ENCODE measurements around the gene NIN.

Gene NIN

GRCh38 chr14:50830932-50831725, at the start of gene NIN:
Gene NIN, minus strand, starts transcription at chr14:50831162. Its CDS starts 9,106 bp downstream, at chr14:50822056.
- peak; percentile 76 for DNase-seq

DNA sequence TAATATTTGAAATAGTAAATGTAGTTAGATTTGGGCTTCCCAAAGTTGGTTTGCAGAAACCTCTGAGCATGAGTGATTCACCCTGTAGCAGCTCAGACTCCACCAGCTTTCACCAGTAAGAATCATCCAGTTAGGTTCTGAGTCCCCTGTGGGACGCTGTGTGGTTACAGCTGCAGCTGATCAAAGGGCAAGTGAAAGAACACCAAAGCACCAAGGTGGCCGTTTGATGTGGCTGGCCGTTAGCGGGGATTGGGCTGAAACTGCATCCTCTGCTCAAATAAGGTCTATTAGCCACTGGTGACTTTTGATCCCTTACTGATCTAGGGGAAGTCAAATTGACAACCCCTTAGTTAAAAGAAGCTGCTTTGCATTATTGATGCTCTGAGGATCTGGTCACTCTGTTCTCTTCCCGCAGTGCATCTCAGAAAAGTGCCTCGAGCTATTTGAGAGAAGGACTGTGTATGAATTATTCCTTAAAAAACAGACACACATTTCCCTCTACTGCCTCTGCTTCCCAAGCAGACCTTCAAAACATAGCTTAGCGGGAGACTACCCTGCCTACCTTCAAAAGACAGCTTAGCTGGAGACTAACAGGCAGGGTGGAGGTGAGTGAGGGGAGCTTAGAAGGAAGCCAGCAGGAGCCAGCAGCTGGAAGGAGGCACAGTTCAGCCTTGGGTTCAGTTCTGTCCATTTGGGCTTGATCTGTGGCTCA, 44.6 kb upstream of the NIN start:
- DNase-seq, result peak; percentile 75

DNA sequence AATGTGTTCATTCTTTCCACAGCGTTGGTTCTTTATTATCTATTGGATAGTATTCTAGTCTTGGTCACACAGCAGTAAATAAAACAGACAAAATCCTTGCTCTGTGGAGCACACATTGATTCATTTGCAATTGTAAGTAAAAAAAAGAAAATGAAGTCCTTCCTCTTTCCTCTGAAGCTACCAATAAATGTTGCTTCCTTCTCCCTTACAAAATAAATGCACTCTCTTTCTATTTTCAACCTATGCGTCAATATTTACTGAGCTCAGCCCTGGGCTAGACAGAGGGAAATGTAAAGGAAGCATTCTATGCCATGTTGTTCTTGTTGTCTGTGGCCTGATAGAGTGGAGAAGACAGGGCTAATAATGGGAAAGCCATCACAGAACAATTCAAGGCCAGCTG, 43.8 kb upstream of the NIN start:
- DNase-seq, result no peak

DNA sequence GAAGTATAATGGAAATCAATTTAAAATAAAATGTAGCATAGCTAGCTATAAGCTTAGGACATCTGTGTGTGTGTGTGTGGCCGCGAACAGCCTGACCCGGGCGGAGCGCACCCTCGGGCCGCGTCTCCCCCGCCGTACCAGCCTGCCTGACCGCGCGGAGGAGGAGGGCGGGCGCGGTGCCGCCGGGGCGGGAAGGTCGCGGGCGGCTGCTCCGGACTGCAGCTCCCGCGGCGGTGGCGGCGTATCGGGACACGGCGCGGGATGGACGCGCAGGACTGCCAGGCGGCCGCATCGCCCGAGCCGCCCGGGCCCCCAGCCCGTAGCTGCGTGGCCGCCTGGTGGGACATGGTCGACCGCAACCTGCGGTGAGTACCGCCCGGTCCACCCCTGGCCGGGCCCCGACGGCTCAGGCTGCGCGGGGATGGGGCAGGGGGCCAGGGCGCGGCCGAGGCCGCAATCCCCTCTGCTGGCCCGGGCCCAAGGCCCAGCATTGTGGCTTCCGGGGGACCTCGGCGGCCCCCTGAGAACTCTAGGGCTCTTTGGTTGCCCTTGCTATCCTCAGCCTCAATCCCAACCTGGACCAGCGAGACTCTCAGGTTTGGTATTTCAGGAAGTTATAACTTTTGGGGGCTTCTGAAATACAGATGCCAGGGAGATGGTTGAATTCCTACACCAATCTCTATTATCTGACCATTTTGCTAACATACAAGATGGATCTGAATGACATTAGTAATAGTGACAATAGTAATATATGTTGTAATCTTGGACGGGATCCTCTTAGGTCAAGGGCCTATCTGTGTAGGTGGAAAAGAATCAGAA, 41.2 kb upstream of the NIN start, which contains the start of gene ABHD12B:
ABHD12B (plus strand) TSS at position 140 of the 819 bp plus-strand sequence; CDS start at position 262, 122 bp downstream.
- no peak for DNase-seq

GRCh38 chr14:50871228-50871627, 40.3 kb upstream of the NIN start:
- DNase-seq, result no peak

- DNase-seq, result no peak
These were observed 34.6 kb upstream of the NIN start for GRCh38 chr14:50865391-50866076.

DNA sequence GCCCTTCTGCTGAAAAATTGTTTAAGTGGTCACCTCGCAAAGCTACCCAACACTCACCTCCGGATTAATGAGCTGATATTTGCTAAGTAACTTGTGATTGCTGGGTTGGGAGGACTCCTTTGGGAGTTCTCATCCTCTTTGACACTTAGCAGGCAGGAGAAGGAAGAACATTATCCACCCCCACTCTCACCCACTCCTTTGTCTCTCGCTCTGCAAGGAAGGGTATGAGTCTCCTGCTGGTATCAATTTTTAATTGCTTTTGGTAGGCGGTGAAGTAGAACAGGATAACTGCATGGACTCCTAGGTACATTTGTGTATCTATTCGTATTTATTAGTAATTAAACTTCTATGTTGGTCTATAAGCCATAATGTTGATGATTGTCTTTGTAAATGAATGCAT, 34.0 kb upstream of the NIN start:
- no peak for DNase-seq

- DNase-seq, result no peak
These were observed 33.3 kb upstream of the NIN start for GRCh38 chr14:50864237-50864636.

DNA sequence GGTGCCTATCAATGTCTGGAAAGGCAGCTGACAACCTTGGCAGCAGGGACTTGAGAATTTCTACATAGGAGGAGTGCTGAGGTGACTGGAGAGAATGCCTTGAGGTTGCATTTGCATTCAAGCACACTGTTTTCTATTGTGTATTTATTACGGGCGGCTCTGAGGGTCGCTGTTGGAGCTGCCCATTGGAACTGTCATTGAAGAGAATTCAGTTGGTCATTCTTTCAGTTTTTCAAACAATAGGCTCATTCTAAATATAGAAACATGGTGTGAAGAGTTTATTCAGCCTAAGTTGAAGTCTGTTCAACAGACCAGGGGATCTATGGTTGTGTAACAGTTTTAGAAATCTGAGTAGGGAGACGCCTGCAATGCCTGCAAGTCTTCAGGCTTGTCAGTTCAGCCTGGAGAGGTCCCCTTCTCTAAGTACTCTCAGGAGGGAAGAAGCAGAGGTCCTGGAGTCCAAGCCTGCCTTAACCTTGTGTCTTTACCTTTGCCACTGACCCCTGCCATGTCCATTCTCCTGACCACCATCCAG, 31.1 kb upstream of the NIN start:
- no peak for DNase-seq

DNA sequence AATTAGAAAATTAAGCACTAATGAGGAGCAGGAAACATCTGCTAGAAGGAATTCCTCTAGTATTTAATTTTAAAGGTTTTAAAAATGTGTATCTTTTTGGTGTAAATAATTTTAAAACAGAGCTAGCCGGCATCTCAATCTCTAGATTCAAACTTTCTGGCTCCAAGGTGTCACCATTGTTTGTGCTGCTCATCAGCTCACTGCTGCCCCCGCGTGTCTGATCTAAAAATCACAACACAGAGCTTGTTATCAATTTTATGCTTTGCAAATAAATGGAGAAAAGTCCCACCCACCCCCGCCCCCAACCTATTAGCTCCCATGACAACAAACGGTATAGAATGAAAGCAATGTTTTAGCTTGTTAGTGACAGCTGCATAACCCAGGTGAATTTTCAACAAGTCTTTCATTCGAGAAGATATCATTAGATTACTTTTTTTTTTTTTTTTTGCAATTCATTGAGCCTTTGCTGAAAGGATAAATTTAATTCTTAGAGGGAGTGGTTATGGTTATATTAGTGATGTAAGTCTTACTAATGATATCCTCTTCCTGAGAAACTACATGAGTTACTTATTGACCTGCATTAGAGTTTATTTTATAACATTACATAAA, 29.6 kb upstream of the NIN start:
- peak; percentile 96 for DNase-seq

DNA sequence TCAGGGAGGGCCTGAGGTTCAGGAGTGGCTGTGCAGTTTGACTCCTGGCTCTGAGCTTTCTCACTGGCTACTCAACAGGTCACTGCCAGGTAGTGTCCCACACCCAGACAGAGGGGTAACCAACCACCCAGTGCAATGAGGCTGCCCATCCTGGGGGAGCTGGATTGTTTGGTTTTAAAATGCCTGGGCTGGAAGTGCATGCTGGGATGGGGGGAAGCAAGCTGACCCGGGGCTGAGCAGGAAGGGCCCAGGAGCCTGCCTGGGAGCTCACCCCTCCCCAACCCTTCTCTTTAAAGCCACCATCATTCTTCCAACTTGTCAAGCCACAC, 28.3 kb upstream of the NIN start:
- DNase-seq, result no peak

GRCh38 chr14:50856660-50857059, 25.7 kb upstream of the NIN start:
- no peak for DNase-seq

DNA sequence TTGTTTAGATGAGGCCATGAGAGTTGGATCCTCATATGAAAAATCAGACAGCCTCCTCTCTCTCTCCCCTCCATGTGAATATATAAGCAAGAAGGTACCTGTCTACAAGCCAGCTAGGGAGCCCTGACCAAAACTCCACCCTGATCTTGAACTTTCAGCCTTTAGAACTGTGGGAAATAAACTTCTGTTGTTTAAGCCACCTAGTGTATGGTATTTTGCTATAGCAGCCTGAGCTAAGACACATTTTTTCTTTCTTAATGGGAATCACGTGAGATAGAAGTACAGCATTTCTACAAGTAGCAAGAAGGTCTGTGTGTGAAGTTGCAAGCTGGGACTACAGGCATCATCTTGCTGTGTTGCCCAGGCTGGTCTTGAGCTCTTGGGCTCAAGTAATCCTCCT, 24.6 kb upstream of the NIN start:
- DNase-seq, result no peak

DNA sequence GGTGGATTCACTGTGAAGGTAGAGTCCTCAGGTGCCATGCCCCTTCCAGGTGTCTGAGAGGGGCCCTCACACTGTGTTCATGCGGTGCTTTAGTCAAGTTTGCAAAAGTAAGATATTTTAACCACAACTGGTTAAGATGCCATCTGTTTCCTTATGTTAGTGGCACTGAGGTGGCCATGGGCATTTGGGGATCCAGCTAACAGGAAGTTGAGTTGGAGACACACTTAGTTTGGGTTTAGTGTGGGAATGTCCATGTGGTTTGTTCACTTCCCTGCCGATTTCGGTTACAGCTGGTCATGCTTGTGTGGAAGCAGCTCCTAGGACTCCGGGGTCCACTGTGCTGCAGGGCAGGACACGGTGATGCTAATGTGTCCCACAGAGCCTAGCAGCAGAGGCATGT, 23.6 kb upstream of the NIN start:
- no peak for DNase-seq

- DNase-seq, result no peak
These were observed 22.9 kb upstream of the NIN start for GRCh38 chr14:50853891-50854290.

DNA sequence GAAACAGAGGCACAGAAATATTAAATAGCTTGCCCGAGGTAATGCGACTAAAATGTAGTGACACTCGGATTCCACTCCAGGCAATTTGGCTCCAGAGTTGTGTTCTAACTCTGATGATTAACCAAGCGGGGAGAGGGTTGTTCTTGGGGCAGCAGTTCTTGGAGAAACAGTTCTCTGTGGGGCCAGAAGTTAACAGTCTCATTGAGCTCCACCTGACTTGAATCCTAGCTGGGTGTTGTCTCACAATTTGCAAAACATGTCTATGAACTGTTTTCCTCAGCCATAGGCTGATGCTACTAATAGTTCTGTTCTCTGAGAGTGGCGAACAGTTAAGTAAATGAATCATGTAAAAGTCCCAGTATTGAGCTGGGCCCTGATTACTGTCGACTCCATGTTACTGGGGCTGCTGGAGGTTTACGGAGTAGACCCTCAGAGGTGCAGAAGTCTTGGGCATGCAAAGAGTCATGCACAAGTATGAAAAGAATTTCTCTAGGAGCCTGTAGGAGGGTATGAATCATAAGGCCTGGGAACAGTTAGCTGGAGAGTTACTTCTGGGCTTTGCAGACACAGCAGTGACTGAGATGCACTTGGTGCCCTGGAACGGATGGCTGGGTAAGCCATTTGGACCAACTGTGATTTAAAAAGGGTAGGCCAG, 15.4 kb upstream of the NIN start:
- DNase-seq, result no peak

- DNase-seq, result no peak
These were observed 14.2 kb upstream of the NIN start for GRCh38 chr14:50845166-50845565.

DNA sequence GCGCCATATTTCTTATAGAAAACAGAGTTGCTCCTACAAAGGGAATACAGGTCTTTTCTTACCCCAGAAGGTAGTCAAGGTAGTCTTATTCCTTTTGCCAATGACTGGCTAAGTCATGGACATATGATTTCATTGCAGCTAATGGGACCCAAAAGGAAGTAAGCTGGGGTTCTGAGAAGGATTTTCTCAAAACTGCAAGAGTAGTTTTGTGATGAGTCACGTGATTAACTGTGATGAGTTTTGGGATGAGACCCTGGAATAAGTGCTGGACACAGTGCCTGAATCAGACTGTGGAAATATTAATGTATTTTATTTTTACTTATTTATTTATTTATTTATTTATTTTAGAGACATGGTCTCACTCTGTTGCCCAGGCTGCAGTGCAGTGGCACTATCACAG, 13.4 kb upstream of the NIN start:
- DNase-seq, result no peak

DNA sequence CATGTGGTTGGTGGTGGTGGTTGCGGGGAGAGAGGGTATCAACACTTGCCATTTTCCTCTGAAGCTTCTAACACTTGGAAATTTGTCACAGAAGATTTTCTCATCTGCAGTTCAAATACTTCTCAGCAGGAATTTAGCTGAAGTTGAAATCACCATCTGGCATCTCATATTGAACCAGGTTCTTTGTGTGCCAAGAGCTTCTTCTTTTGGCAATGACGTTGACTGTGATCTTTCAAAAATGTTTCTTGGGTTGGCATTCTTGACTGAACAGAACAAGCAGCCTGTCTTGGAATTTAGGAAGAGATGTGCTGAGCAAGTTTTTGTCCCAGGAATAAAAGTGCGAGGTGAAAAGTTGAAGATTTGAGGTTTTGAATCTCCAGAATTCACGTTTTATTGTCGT, 8.7 kb upstream of the NIN start:
- no peak for DNase-seq

DNA sequence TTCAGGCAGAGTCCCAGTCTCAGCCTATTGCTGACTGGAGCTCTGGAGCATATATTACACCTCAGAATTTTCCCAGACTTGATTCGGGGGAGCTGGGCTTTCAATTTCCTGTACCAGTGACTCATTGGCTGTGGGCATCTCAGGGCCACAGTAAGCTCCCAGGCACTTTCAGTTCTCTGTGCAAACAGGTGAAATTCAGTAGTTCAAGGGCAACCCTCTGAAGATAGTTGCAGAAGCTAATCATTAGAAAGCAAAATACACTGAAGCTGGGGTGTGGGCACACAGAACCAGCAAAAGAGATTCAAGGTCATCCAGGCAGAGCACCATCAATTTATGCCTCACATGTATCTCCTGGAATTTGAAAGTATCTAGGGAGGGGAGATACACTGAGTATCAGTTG, 8.1 kb upstream of the NIN start:
- no peak for DNase-seq

DNA sequence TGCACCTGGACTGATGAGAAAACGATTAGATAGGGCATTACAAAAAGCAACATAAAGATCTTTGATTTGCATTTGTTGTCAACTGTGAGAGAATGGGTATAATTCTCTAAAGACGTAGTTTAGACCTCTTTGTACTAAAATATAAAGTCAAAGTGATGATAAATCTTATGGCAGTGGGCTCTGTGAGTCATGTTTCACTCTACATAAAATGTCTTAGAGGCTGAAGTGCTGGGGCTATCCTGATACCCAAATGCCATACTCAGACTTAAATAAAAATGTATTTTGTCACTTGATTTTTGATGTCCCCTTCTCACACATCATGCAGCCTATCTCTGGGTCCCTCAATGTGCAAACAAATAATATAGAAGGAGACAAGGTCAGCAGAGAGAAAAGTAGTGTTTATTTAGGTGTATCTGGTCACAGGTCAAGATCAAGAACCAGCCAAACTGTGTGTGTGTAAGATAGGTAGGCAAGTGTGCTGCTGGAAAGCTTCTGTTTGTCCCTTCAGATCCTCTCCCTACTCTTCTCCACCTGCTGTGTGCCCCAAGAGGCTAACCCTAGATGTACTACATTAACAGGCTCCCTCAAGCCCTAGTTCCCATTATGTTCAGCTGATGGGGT, 7.0 kb upstream of the NIN start:
- no peak for DNase-seq

All from stimulated activated CD8-positive, alpha-beta memory T cell treated with anti-CD3 and anti-CD28 coated beads, Interleukin-4, amount 100 ng/mL, for 48 hours (primary cell).